Measurements from ENCODE around the gene FOXN3.

The FOXN3 gene

DNA sequence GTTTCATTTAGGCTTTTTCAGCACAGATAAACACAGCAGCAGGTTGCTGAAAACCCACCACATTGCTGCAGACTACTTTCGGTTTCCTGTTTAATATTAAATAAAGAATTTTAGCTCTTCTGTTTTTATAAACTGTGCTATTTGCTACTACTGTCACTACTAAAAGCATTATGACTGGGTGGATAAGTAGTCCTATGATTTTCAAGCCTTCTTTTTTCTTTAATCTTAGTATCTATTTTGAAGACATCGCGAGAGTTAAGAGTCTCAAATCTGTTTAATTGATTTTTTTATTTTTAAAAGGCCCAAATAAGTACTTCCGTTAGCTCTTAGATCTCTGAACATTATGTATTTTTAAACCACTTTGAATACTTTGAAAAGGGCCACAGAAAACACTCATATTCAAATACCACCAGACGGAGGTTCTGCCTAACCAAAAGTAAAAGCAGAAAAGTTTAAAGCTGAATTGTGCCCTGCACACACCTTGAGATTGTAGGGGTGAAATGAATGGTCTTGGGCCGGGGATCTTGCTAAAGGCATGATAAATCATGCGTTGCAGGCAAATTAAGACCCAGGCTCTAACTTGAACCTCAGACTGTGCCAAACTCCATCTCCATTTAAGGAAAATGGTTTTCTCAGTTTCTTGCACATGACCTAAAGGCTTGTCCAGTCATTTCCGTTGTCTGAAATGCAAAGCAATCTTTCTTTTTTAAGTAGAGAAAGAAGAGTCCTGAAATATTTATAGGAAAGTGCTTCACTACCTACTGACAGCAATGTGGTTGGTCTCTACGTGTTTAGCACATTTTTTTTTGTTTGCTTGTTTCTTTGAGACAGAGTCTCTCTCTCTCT lies 13.6 kb upstream of the FOXN3 start:
- DNase-seq, result peak; percentile 52 to 63

DNA sequence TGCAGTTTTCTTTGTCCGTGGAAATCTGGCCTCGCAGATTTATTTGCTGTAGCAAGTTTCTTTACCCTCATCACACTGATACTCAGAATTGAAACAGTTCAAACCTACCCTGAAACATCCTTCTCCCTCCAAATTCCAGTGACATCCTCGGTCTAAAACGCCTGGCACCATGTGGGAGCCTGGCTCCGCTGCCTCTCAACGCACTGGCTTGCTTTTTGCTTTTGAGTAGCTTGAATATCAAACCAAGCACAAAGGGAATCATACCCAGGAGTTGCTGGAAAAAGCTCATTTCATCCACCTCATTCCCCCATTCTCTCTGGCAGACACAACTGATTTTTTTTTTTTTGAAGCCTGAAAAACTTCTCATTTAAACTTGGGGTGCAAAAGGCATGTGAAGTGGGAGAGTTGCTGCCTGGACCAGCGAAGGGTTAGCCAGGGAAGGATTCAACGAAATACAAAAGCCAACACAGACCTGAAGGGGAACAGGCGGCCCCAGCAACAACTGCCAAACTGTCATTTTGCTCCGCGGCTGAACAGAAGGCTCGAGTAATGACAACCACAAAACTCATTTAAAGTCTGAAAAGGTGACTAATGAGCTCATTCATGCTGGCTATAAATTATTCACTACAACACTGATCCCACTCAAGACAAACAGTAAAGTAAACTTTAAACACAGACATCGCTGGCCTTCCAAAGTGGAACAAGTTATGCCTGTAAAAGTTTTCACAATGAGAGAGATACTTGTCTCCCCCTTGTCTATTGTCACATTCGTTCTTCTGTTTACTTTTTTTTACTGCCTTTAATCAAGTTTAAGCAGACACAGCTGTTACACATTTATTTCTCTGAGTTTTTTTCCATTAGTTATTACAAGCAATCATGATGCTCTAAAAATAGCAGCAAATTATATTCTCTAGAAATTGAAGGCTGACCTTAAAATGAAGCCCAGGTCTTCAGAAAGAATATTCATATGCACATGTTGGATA lies 12.5 kb upstream of the FOXN3 start:
- peak; percentile 77 to 80 for DNase-seq

DNA sequence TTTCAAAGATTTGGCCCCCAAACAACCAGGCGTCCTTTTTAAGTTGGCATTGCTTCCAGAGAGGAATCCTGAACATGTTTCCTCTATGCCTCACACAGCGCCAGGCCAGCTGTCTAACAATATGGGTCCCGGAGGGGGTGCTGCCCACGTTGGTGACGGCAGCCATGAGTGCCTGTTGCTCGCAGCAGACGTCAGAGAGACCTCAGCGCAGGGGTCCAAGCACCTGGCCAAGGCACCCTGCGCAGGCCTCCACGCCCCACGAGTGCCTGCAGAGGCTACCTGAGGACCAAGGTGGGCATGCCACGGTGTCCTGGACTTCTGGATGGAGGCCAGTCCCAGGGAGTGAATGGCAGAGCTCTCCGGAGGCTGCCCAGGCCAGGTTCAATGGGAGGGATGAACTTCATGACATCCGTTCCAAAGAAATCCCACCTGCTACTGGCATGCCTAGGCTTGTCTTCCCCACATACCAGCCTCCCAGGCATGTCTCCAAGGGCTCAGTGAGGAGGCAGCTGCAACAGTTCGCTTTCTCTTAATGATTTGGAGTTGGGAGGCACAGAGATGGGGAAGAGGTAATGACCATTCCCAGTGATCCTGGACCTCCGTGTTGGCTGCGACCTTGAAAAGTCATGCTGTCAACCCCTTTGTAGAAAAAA lies 11.6 kb upstream of the FOXN3 start:
- DNase-seq, result no peak

DNA sequence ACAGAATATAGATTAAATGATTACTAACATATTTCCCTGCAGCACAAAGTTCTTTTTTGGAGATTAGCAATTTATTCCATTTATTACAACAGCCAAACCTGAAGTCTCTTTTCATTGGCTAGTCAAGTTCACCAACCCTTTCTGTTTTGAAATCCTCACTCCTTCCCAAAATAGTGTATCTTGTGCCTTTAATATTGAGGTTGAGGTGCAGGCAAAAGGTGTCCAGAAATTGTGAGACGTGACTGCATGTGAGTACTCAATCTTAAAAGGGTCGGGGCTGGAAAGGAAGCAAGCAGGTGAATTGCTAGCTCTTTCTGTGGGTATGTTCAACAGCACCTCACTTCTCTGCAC lies 11.1 kb upstream of the FOXN3 start:
- no peak for DNase-seq

DNA sequence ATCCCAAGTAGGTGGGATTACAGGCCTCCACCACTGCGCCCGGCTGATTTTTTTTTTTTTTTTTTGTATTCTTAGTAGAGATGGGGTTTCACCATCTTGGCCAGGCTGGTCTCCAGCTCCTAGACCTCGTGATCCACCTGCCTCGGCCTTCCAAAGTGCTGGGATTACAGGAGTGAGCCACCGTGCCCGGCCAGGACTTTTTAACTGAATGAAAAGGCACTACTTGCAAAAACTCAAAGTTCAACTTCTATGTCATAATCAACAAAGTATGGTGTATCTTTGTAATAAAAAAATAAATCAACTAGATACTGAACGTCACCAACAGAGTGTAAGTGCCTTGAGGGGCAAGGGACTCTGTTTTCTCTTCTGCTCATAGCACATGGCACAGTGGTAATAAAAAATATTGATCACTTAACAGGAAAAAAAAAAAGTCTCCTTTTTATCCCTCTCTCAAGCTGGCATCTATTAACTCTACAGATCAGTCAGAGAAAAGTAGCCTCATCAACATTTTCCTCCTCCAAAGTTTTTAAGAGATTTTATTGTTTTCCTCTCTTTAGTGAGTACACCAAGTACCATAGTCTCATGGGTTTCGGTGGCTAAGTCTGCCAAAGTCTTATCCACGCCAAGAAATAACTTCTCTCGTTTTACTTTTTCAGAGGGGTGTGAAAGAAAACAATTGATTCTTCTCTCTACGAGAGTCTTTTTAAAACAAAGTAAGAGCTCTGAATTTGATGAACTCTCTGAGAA lies 10.6 kb upstream of the FOXN3 start:
- no peak for DNase-seq

DNA sequence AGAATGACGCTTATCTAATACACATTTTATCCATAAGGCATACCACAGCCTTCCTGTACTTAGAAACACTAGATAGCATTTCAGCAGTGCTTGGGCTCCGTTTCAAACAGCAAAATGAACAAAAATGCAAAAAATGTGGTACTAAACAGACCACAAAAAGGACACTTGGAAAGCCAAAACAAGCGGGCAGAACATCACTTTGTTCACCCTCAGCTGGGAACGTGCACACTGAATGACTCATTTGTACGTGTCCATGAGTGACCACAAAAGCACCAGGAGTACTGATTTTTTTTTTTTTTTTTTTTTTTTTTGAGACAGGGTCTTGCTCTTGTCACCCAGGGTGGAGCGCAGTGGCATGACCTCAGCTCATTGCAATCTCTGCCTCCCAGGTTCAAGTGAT lies 8.9 kb upstream of the FOXN3 start:
- DNase-seq, result peak; percentile 41 to 42

DNA sequence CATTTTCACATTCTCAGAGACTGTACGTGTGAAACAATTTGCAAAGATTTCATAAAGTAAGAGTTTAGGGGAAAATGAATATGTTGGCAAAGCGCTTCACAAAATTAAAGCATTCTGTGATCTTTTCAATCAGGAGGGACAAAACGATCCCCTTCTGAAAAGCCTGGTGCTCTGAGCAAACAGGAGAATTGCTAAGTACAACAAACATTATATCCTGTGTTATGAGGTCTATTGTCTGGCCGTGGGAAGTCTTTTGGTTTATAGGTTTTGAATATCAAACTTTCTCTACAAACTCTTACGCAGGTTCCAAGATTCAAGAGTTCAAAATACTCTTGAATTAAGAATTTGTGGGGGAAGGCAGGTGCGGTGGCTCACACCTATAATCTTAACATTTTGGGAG lies 7.2 kb upstream of the FOXN3 start:
- DNase-seq, result no peak

DNA sequence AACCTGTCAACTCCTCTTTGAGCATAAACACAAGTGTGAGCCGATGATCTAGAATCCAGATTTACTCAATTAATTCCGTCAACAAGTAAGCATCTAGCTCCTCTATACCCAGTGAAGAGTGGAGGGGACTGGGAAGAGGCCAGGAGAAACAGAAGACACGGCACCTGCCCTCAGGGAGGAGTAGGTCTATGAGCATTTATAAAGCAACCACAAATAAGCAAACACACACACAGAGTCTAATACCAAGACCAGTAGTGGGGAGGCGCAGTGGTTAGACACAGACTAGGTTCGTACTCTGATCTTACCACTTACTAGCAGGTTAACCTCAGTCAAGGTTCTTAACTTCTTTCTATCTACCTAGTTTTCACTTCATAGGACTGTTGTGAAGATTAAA lies 5.9 kb upstream of the FOXN3 start:
- DNase-seq, result peak; percentile 45 to 51

DNA sequence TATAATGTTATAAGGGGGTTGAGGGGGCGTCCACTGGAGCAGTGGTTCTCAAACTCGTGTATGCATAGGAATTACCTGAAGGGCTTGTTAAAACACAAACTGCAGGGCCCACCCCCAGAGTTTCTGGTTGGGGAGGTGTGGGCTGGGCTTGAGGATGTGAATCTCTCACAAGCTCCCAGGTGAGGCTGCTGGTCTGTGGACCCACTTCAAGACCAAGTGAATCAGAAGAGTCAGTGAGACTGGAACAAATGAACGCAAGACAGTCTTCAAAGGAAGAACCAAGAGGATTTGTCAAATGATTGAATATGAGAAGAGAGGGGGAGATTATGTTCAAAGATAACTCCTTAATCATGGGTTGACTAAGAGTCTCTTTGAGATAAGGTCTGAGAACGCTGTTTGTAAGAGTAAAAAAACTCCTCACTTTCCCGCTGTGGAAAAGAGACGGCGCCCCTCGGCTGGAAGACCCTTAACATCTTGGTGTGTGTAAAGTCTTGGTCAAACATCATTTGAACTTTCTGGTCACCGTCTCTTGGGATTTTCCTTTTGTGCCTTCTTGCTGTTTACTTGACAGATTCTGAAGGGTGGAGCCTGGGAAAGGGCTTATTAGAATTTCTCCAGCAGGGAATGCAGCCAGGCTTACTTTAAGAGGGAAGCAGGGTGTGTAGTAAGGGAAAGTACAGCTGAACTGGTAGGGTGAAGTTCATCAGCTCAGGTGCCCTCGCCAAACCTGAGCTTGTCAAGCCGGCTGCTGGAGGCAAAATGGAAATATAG lies 5.3 kb upstream of the FOXN3 start:
- peak; percentile 72 to 76 for DNase-seq

DNA sequence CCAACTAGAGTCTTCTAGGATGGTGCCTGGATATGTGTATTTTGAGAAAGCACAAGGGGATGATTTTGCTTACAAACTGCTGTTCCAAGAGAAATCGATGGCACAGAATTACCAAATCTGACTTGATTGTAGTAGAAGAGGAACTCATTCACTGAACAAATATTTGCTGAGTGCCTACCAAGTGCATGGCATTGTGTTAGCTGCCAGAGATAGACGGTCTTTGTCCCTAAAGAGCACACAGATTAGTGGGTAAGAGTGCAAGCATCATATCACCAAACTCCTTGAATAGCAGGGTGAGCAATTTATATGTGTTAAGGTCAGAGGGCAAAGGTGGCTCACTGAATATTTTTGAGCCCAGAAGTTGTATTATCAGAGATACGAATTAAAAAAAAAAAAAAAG lies 3.5 kb upstream of the FOXN3 start:
- DNase-seq, result no peak

DNA sequence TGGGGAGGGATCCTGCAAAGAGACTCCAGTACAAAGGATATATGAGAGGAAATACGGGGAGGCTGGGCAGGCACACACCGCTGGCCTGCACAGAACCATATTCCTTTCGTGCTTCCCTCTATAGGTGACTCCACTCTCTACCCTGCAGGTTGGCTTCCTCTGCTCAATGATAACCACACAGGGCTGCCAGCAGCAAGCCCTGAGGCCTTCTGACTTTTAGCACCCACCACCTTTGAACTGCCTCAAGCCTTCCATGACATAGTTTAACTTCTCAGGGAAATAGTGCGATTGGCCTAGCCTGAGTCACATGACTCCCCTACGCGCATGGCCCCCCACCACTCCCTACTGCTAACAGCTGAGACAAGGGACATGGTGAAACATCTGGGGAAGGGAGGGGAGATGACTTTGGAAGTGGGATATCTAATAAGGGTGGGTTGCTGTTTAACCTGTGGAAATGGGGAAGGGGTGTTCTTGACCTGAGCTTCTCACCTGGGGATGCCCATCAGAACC lies 3.0 kb upstream of the FOXN3 start:
- DNase-seq, result no peak

DNA sequence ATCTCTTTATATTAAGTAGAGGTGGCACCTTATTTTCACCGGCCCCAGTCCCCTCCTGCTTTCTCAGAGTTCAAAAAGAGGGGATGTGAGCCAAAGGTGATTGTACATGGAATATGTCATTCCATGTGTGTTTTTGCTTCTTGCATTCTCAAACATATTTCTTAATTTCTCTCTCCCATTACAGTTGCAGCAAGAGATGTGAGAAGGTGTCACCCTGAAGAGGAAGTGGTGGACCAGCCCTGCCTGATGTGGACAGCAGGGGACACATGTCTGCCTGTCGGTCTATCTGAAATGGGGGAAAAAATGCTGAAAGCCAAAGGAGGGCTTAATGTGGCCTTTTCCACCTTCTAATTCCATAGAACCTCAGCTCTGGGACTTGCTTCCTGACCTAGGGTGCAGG lies 1.9 kb upstream of the FOXN3 start:
- no peak for DNase-seq

DNA sequence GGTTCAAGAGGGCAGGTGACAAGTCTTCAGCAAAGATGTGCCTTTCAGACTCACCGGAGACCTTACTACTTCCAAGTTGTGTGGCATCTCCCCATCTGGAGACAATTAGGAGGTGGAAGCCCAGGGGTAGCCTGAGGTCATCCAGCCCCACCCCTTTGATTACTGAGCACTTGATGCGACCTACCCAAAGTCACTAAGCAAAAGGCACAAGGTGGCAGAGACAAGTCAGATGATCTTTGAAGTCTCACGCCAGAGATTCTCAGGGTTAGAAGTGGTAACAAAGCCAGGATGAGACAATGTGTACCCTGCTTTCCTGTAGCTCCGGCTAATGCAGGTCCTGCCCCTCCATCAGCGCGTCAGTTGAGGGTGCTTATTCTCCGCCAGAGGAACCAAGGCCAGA lies 1.4 kb upstream of the FOXN3 start:
- peak; percentile 40 to 47 for DNase-seq

DNA sequence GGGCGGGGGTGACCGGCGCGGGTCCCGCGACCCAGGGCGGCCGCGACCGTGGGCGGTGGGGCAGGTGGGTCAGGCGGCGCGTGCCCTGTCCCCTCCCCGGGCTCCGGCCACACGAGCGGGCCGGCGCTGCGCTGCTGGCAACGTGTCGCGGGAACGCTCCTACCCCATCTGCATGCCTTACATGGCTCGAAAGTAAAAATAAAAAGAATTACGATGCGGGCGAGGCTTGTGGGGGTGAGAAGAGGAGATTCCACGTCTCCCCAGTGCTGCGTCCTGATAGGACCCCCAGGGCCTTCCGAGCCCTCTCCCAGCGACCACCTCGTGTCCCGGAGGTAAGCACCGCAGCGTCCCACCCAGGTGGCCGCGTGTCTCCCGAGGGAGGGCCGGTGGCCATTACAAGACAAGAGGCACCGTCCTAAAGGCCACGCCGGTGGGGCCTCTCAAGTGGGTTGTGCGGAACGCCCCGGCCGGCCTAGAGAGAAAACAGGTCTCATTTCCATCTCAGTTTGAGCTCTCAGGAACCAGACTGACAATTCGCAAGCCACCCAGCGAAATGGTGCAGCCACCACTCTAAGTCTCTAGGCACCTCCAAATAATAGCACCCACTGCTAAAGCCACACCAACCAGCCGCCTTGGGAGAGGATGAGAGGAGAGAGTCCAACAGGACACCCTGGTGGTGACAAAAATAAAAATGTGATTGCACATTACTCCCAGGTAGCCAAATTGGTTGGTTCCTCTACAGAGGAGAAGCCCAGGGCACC lies 612 bp upstream of the FOXN3 start:
- peak; percentile 79 to 80 for DNase-seq

DNA sequence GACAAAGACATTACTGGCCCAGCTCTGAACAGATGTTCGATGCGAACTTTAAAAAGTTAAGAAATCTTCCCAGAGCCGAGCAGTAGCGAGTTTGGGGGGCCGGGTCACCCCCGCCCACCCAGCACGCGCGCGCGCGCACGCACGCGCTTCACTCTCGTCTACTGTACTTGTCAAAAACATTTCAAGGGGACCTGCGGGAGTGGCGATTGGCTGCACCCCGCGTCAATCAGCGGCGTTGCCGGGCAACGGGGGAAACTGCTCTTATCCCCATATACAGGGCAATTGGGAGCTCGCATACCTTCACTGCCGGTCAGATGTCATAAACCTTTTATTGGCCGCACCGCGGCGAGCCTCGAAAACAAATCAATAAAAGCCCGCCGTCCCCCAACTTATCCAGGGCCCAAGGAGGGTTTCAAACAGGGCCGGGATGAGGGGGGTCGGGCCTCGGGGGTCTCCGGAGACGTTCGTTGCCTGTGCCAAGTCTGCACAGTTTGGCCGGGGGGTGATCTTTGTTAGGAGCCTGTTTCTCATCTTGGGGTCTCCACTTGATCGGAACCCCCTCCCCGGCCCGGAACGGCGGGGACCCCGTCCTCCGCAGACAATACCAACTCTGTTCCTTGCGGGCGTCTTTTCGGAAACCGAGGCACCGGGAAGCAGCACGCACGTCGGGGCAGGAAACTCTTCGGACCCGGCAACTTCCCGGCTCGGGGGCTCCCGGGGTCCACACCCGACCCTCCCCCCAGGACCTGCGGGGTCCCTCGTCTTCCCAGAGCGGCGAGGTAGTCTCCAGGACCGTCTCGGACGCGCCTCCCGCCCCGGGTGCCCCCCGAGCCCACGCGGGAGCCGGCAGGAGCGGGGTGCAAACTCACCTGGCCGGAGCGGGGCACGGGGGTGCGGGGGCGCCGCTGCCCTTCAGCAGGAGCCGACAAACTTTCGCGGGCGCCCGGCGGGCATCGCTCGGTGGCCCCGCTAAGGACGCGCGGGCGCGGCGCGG lies 734 bp downstream of the FOXN3 start:
- DNase-seq, result peak; percentile 100

DNA sequence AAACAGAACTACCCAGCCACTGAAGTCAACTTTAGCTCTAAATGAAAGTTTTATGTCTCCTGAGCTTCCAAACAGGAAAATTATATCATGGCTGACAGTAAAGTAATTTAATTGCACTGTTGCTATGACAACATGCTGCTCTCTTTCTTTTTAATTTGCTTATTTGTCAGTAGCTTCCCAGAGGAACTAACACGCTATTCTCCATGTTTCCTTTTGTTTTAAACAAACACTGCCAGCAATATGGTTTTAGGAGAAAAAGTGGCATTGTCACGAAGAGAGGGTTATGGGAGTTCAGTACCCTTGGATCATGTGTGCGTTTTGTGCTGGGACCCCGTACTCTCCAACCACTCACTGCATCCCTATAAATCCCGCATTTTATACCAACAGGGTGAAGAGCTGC lies 1.9 kb downstream of the FOXN3 start:
- no peak for DNase-seq

DNA sequence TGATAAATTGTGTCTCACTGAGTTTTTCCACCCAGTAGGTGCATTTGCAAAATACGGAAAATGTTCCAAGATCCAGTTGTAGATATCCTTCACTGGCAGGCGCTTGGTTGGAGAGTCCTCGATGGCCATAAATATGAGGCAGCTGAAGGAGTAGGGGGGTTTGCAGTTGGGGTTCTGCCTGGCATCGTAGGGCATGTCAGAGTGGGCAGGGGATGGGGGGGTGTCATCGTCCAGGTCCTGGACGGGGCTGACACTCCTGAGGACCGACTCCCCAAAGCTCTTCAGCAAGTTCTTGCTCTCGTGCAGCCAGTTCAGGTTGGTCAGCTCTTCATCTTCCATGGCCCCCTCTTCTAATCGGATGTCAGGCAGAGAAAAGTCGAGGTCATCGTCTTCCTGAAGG lies 5.1 kb downstream of the FOXN3 start:
- no peak for DNase-seq

DNA sequence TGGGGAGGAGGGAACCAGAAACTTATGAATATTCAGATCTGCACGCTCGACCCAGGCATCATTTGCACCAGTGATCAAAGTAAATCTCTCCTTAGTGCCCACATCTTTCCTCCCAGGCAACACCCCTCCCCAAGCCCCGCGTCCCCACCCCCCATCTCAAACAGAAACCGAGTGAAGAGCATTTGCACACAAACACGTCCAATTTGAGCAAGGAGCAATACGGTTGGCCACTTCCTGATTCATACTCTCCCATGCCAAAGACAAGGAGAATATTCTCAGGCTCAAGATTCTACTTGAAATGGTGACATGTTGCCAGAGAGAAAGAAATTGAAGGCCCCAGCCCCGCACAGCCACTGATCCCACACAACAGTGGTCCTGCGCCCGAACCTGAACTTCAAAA lies 7.1 kb downstream of the FOXN3 start:
- no peak for DNase-seq

DNA sequence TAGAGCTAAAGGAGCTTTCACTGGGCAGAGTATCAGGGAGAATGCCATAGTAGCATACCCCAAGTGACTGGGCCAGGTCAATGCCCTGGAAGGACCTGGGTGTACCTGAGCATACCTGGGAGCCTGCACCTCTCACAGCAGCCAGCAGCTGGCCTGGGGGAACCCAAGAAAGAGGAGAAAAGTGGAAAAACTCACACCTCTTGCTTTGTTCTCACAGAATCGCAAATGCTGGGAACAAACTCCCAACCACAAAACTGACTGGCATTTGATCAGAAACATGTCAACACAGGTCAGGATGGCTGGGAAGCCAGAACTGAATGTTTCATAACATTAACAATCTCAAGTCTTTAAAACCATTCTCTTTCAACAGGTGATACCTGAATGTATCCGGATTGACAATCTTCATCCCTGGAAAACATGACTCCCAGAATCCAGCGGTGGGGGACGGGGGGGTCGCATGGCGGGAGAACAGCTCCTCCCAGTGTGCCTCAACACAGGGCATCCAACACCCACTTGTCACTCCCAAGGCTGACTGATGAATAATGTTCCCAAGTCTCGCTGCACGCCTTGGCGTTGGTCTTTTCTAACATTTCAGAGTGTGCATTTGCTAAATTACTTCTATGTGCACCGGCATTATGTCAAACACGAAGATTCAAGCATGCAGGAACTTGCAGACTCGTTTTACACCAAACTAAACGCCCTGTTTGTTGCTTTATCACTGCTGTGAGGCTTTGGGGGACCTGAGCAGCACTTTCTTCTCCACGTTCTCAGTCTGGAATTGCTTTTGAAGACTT lies 7.9 kb downstream of the FOXN3 start:
- DNase-seq, result no peak

Measured in activated T-cell treated with anti-CD3 and anti-CD28 coated beads, Interleukin-2, amount 50 U/mL, for 48 hours (primary cell).